ENCODE results near the gene MYCBPAP.

GRCh38 chr17:50520483-50520882 is 12.2 kb downstream of the MYCBPAP start:
- TF ChIP-seq EZH2 (IDR thresholded peaks at IDR 0.05; ENCODE audit: insufficient read depth, poor library complexity, severe bottlenecking) (no peak), EZH2phosphoT487 (IDR thresholded peaks at IDR 0.05; ENCODE audit: insufficient read depth, low read depth) (no peak)
